CD4-positive, alpha-beta T cell treated with Interleukin-4 for 1 hour (primary cell): ENCODE data around the gene RTN4RL1.
"Not testable (repeated sequence)": the region's sequence is repeated elsewhere in the genome, so short reads cannot be mapped to it uniquely, and the experiment has no call there.

Experiments
- DNase-seq, 2 donors: peaks; one replicate each; pipeline ENCODE4 v3.0.0-alpha.2; 2020 to 2022

RTN4RL1 gene

DNA sequence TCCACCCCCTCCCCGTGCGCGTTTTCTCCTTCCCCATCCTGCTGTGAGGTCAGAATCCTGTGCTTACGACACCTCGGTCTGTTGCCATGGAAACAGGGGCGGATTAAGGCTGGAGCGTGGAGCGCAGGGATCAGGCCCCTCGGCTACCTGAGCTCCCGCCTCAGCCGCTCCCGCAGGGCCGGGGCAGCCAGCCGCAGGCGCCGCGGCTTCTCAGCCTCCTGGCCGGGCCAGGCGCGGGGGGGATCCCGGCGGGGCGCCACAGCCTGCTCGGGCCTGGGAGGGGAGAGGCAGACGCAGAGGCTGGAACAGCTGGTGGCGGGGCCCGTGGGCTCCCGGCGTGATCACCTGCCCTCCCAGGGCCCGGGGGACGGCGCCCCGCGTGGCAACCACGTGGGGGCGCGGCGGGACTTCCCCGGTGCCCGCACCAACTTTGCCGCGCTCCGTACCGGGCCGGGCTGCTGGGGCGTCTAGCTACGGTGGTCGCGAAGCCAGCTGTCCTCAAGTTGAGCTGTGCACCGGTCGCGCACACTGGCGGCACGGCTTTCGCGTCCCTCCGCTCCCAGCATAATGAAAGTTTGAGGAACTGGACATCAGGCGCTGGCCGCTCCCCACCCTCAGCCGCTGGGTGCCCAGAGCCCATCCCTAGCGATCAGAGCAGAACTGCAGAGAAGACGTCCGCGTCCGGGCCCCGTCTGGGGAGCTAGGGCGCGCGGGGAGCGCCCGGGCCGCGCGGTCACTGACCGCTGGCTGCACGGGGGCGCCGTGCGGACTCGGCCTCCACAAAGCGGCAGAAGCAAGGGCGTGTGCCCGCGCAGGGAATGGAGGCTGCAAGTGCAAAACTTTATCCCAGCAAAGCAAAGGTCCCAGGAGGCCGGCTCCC is 1.2 kb downstream of the RTN4RL1 start:
- peak; percentile 62 to 70 for DNase-seq

GRCh38 chr17:2023256-2023655 is 1.9 kb downstream of the RTN4RL1 start:
- DNase-seq: no peak

GRCh38 chr17:2022647-2023240 is 2.4 kb downstream of the RTN4RL1 start:
- no peak for DNase-seq

- DNase-seq: no peak
Measured at GRCh38 chr17:2020721-2021120, 4.4 kb downstream of the RTN4RL1 start.

- DNase-seq: no peak
Measured at GRCh38 chr17:2019723-2020122, 5.4 kb downstream of the RTN4RL1 start.

- no peak for DNase-seq
Measured at GRCh38 chr17:2018716-2019510, 6.2 kb downstream of the RTN4RL1 start.

GRCh38 chr17:2017274-2017941 is 7.7 kb downstream of the RTN4RL1 start:
- no peak for DNase-seq

DNA sequence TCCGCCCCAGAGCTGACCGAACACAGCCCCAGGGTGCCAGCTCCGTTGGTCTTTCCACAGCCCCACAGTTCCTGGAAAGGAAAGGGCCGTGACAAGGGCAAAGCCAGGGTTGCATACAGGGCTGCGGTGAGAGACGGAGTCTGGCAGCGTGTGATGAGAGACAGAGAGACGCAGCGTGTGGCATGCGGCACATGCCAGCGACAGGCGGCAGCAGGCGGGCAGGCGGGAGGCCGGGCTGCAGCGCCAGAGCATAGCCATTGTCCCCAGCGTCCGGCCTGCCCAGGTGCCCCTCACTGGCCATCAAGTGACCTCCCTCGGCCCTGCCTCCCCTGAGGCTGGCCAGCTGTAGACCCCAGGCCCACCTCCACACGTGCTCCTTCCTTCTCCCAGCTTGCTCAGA is 8.6 kb downstream of the RTN4RL1 start:
- no peak for DNase-seq

GRCh38 chr17:2015314-2015713 is 9.8 kb downstream of the RTN4RL1 start:
- no peak for DNase-seq

GRCh38 chr17:2013994-2014317 is 11.2 kb downstream of the RTN4RL1 start:
- no peak for DNase-seq

DNA sequence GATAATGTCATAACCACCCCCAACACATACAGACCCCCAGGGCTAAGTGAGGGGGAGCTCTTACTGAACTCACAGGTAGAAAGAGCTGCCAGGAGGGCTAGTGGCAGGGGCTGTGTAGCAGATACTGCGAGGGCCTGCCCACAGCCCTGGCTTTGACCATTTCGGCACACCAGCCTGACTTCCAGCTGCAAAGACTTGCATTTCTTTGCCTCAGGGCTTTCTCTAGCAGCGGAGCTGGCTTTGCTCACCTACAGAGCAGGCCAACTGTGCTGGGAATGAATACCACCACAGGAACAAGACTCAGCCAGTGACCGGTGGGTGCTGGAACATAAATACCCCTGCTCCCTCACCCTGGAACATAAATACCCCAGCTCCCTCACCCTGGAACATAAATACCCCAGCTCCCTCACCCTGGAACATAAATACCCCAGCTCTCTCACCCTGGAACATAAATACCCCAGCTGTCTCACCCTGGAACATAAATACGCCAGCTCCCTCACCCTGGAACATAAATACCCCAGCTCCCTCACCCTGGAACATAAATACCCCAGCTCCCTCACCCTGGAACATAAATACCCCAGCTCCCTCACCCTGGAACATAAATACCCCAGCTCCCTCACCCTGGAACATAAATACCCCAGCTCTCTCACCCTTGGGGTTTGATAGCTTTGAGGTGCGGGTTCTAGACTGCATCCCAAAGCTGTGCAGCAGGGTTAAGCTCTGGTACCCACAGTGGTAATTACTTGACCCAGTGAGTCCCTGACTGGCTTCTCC is 11.7 kb downstream of the RTN4RL1 start:
- DNase-seq: not testable (repeated sequence)

- DNase-seq: no peak
Measured at GRCh38 chr17:2012499-2012898, 12.6 kb downstream of the RTN4RL1 start.

DNA sequence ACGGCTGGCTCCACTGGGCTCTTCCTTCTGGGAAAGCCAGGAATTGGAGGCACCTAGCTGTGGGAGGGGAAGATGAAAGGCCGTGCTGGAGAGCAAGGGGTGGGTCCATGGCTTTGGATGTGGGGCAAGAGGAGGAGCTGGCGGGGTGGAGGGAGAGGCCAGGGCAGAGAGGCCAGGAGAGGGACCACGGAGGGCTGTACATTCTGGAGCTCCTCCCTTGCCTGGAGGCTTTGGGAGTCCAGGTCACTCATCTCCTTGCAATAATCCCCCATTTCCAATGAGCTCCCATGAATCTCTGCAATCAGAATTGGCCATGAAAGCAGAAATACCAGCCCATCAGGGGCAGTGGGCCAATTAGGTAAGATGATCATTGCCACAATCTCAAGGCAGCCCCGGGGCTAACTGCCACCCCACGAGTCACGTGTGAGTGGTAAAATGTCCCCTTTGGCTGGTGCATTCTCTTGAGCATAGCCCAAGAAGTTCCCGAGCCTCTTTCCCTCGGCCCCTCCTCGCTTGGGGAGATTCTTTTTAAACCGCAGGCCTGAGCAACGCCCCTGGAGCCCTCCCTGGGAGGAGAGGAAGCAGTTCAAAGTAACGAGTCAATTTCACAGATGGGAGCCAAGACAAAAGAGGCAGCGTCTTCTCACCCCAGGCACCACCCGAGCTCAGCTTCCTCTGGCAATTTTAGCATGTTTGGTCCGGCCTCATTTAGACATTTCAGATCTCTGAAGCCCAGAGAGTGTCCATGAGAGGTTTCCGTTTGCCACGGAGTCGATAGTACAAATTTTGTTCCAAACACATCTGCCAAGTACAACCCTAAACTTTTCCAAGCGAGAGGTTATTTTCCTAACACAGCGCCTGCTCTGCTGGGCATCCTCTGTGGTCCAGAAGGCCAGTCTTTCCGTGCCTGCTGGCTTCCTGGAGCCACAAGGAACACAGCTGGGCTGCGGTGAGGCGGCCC is 13.4 kb downstream of the RTN4RL1 start:
- no peak for DNase-seq

DNA sequence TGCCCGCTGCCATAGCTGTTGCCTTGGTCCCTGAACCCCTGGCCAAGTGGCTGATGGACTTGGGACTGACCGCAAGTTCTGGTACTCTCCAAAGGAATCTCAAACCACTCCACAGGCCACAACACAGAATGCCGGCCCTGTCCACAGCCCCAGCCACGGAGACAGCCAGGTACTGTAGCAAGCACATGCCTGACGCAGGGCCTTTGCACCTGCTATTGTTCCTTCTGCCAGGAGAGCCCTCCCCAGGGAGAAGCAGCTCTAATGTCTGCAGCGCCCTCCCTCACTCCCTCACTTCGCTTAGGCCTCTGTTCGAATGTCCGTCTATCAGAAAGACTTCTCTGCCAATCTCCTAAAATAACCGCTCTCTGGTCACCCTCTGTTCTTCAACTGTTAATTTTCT is 15.4 kb downstream of the RTN4RL1 start:
- DNase-seq: no peak

DNA sequence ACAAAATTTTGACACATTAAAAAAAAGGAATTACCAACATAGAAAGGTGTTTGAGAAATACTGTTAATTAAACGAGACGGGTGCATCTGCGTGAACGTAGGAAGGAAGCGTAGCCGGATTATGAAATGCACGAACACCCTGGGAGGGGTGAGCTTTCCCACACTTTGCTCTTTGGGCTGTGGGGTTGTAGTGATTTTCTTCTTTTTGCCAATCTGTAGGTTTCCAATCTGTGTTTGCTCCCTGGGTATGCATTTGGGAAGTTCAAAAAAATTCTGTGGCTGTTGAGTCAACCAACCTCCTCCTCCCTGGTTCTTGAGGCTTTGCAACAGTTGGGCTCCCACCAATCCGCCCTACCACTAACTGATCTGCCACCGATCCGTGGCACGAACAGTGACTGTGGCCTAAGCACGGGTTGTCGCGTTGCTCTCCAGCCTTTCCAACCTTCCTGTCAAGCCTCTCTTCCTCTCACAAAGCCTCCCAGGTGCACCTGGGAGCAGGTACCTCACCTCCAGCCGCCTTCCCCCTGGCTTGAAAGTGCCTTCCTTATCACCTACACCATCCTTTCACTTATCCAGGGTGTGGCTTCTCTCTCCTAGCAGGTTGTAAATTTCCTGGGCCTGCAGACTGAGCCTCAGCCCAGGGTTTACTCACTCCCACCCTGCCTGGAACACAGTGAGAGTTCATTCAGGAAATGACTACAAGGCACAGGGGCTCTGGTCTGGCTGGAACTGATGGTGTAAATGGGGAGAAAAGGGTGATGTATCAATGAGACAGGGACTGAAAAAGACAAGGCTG is 16.6 kb downstream of the RTN4RL1 start:
- no peak for DNase-seq

- no peak for DNase-seq
Measured at GRCh38 chr17:2004435-2004952, 20.6 kb downstream of the RTN4RL1 start.

GRCh38 chr17:2003525-2003924 is 21.6 kb downstream of the RTN4RL1 start:
- no peak for DNase-seq

GRCh38 chr17:2002767-2003329 is 22.3 kb downstream of the RTN4RL1 start:
- no peak for DNase-seq

DNA sequence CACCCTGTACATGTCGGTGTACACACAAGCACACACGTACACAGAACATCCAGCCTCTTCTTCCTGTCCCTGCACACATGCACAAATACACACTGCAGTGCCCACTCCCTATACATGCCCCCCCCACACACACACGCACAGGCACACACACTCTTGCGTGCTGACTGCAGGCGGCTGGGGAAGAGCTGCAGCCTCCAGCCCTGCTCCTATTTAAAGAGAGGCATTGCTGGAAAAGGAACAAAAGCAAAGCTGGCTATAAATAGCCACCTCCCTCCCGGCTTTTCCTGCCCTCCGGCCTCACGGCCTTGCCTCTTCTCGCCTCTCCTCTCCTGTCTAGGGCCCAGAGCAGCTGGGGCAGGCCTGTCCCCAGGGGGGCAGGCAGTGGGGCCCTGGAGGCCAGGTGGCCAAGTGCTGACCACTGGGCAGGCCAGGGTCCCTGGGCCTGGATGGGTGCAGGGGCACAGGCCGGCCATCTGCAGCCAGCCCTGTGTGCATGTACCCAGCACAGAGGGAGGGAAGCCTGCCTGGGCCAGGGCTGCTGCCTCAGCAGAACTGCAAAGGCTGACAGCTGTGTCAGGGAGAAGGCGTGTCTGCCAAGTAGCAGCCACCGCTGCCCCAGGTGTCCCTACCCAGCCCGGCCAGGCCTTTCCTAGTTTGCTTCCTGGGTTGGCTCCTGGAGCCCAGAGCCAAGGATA is 25.4 kb downstream of the RTN4RL1 start:
- no peak for DNase-seq
